HG03060 (cell line): ENCODE results near the gene TRIM10.
"Not testable (repeated sequence)": the region's sequence is repeated elsewhere in the genome, so short reads cannot be mapped to it uniquely, and the experiment has no call there.

Experiments
- ATAC-seq: cut with Tn5 transposase; IDR thresholded peaks from one replicate; pipeline ENCODE4 v1.9.1; 2021; ENCODE audit warnings: low read depth, moderate number of reproducible peaks; ENCODE audit not compliant: unreplicated experiment

TRIM10 gene

DNA sequence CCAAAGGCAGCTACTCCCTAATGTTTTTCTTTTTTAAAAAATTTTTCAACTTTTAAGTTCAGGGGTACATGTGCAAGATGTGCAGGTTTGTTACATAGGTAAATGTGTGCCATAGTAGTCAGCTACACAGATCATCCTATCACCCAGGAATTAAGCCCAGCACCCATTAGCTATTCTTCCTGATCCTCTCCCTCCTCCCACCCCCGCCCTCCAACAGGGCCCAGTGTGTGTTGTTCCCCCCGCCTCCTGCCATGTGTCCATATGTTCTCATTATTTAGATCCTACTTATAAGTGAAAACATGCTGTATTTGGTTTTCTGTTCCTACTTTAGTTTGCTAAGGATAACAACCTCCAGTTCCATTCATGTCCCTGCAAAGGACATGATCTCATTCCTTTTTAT is 14.8 kb upstream of the TRIM10 start:
- ATAC-seq = no peak

DNA sequence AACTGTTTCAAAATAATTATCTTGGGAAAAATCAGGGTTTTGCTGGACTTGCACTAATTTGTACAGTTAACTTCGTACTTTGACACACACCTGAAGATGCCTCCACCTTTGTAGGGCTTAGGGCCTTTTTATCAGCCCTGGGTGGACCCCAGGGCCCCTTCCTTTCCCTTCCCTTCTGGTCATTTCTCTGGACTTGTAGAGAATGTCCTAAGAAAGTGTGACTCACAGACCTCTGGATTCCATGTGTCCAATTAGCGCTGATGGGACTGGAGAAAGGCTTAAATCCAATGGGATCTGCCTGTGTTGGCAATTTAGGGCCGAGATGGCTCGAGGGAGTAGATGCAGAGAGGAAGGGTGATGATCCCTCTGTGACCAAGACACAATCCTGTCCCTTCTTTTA is 11.7 kb upstream of the TRIM10 start:
- no peak for ATAC-seq

DNA sequence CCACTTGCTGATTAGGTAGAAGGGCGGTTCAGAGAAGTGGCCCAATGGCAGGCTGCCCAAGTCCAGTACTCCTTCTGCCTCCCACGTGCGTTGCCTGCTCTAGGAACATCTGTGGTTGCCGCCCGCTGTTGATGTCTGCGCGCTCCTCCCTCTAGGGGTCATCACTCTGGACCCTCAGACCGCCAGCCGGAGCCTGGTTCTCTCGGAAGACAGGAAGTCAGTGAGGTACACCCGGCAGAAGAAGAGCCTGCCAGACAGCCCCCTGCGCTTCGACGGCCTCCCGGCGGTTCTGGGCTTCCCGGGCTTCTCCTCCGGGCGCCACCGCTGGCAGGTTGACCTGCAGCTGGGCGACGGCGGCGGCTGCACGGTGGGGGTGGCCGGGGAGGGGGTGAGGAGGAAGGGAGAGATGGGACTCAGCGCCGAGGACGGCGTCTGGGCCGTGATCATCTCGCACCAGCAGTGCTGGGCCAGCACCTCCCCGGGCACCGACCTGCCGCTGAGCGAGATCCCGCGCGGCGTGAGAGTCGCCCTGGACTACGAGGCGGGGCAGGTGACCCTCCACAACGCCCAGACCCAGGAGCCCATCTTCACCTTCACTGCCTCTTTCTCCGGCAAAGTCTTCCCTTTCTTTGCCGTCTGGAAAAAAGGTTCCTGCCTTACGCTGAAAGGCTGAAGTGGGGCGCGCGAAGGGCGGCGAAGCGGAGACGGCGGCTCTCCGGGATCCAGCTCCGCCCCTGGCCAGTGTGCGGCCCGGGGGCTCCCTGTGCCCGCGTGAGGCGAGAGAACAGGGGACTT is 10.9 kb upstream of the TRIM10 start:
- no peak for ATAC-seq

DNA sequence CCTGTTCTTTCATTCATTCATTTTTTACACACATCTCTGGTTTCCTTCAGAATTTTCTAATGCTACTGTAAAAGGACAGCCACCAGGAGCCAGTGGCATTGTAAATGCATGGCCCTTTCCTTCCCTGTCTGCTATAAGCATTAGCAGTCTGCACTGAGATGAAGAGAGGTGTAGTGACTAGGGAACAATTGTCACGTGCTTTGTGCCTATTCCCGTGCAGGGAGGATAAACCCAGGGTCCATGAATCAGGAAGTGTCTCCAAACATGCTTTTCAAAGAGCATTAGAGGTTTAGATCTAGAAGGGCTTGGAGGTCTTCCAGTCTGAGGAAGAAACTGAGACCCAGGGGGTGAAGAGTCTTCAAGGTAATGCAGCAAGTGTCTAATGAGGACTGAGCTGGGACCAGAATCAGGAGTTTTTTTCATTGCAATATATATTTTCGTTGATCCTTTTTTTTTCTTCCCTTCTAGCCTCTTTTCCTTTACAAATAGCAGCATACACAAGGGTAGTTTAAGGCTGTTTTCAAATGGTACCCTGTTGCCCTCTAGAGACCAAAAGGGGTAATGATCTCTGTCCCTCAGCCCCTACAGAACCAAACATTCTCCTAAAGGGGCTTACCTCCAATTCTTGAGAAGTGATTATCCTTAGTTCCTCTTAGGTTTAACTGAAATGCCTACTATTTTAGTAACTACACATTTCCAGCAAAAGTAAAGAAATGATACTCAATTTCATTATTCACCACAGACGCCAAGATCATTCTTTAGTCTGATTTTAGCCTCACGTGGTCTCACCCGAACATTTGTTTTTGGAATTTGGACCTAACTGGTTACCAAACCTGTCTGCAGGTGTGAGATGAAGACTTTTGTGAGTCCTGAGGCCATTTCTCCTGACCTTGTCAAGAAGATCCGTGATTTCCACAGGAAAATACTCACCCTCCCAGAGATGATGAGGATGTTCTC is 8.9 kb upstream of the TRIM10 start:
- no peak for ATAC-seq

DNA sequence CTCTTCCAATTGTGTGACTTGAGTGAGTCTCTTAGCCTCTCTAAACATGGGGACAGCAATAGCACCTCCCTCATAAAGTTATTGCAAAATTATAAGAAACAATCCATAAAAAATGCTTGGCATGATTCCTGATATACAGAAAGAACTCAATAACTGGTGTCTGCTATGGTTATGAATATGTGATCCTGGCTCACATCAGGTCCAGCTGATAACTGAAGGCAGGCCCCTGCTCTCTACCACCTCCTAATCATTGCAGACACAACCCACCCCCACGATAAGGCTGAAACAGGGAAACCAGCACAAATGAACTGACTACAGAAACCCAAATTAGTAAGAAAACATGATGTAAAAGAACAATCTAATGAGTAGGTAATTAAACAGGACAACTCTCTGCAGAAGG is 7.7 kb upstream of the TRIM10 start:
- no peak for ATAC-seq

DNA sequence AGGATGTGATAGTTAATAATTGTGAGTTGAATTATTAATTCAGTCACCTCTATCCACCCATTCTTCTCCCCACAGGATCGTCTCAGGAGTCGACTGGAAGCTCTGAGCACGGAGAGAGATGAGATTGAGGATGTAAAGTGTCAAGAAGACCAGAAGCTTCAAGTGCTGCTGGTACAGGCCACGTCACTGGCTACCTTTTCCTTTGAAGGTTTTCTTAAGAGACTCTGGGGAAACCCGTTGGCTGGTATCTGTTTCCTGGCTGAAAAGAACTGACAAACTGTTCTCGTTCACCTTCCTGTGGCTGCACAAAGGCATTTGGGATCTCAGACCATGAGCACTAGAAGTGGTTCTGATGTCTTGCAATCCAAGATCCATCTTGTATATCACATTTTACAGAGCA is 6.1 kb upstream of the TRIM10 start:
- no peak for ATAC-seq

DNA sequence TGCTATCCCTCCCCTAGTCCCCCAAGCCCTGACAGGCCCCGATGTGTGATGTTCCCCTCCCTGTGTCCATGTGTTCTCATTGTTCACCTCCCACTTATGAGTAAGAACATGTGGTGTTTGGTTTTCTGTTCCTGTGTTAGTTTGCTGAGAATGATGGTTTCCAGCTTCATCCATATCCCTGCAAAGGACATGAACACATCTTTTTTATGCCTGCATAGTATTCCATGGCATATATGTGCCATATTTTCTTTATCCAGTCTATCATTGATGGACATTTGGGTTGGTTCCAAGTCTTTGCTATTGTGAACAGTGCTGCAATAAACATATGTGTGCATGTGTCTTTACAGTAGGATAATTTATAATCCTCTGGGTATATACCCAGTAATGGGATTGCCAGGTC is 4.2 kb upstream of the TRIM10 start:
- ATAC-seq = not testable (repeated sequence)

DNA sequence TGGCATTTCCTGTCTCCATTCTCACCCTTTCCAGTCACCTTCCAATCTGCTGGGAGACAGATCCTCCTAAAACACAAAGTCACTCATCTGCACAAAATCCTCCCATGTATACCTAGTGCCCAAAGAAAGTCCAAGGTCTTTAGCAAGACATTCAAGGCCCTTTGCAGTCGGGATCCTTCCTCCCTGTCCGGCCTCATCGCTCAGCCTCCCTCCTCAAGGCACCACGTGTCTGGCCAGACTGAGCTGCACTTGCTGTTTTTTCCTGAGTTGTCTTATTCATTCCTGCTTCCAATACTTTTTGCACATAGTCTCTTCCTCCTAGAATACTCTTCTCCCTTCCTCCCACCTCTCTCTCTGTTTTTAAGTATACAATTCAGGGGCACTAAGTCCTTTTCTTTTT is 3.7 kb upstream of the TRIM10 start:
- no peak for ATAC-seq

DNA sequence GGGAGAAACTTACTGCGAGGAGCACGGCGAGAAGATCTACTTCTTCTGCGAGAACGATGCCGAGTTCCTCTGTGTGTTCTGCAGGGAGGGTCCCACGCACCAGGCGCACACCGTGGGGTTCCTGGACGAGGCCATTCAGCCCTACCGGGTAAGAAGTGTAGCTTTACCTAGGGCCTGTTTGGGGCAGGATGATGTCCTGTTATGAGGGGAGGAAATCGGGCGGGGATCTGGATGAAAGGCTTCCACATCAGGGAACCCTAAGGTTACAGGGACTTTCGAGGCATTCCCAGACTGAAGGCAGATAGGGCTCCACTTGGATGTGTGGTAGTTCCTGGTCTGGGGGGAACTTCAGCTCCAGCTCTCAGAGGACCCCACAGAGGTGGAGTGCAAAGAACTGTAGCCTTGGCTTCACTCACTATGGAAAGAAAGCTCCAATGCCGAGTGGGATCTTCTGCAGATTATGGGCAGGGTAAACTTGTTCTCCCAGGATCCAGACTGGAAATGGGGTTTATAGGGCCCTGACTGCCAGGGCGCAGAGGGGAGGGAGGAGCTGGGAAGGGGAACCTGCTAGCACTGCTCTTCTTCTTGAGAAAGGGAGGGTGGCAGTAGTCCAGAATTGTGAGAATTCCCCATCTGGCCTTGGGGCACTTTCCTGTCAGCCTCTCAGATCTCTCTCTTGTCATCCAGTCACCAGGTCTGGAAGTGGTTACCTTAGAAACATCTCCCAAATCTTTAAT is 3.1 kb upstream of the TRIM10 start:
- ATAC-seq = no peak

DNA sequence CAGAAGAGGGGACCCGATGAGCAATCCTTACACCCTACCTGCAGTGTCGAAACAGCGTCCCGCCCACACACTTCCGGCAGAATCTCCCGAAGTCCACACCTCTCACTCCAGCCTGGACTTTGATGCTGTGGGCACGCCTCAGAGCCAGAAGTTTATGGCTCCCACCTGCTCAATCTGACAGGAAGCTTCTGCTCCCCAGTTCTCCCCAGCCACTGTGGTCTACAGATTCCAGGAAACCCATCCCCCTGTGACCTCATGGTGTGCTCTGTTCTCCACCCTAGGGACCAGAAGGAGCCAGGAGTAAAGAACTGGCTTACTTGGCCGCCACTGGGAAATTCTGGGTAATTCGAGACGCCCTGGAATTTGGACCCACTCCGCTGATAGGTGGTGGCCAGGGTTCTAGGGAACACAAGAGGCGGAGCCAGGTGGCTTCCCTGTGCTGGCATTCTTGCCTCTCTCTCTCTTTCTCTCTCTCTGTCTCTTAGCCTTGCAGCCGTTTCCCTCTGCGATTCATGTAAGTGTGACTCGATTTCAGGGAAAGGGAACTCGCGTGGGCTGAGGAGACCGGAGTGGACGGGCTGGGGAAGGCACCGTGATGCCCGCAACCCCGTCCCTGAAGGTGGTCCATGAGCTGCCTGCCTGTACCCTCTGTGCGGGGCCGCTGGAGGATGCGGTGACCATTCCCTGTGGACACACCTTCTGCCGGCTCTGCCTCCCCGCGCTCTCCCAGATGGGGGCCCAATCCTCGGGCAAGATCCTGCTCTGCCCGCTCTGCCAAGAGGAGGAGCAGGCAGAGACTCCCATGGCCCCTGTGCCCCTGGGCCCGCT is 2.3 kb upstream of the TRIM10 start, which contains the start of gene TRIM15:
Gene TRIM15, plus strand, starts transcription at position 457 of the 828 bp plus-strand sequence. Its CDS starts 139 bp downstream, at position 596.
- no peak for ATAC-seq

DNA sequence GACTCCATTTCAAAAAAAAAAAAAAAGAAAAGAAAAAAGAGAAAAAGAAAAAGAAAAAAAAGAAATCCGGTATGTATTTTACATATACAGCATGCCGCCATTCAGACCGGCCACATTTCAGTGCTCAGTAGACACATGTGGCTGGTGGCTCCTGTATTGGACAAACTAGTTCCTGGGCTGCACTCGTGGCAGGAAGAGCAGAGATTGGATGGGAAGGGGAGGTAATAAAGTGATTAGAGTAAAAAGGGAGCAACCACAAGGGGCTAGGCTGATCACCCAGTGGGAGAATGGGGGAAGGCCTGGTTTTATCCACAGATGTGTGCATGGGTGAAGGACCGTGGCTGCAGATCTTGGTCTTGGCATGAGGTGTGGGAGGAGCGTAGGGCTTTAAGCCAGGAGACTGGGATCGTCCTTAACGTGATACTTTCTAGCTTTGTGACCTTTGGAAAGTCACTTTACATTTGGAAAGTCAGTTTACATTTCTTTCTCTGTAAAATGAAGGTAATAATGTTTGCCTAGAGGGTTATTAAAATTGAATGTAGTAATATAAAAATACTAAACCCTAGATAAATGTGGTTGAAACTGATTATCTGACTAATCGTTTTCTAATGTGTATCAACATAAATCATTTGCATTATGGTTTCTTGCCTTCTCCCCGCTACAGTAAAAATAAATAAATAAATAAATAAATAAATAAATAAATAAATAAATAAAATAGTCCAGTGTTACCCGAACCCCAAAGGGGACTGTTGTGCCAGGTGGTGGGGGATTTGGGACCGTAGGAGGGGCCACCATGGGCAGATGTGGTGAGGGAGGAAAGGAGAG is 1.5 kb upstream of the TRIM10 start:
- no peak for ATAC-seq

DNA sequence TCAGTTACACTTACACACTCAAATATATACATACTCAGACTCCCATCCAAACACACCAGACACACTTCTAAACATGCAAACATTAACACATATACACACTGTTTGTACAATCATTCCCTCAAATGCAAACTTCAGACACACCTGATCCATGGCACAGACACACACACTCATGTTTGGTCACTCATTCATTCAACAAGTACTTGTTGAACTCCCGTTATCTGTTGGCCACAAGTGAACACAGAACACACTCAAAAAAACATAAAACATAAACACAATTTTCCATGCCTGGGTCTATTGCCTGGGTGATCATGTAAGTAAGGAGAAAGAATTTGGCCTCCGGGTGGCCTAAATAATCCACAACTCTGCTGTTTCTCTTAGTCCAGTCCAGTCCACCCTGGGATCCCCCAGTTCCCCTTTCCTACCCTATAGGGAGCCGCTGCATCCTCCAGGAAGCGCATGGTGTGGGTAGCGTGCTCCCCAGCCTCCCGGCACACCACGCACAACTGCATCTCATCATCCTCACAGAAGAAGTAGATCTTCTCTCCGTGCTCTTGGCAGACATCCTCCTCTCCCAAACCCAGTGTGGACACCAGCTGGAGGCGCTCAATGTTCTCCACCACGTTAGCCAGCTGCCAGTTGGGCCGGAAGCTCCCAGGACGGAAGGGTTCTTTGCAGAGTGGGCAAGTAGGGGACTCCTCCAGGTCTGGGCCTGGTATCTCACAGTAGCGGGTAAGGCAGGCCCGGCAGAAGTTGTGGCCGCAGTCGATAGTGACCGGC is 815 bp downstream of the TRIM10 start:
- ATAC-seq = no peak

DNA sequence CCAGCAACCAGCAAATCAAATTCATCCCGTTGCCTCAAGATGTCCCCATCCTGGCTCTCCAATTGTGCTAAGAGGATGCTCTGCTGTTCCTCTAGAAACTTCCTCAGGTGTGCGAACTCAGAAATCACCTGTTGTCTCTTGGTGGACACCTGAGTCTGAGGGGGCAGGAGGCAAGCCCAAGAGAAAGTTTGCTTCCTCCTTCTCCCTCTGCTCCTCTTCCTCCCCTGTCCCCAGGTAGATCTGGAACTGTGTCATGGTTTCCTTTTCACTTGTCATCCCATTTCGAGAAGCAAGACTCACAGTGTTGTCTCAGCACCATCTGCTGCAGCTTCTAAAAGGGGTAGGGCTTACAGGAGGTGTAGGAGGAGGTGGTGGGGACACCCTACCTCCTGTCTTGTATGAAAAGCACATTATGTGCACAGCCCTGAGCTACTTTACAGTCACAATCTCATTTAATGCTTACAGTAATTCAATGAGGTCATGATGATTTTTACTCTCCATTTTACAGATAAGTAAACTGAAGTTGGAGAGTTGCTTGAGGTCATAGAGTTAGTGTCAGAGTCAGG is 2.5 kb downstream of the TRIM10 start:
- no peak for ATAC-seq

DNA sequence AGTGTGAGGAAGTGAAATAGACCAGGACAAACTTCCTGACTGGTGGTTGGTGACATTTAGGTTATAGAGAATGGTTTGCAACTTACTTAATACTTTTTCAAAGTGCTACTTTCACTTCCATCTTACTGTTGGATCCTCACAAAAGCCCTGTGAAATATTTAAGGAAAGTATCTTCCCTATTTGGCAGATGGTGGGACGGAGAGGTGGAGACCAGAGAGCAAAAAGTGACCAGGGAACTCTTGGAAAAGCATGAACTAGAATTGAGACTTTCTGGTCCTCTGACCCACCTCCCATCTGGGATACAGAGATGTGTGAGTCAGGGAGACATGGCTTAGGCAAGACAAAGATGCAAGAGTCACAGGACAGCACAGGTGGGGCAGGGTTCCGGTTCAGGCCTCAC is 3.0 kb downstream of the TRIM10 start:
- ATAC-seq = no peak

DNA sequence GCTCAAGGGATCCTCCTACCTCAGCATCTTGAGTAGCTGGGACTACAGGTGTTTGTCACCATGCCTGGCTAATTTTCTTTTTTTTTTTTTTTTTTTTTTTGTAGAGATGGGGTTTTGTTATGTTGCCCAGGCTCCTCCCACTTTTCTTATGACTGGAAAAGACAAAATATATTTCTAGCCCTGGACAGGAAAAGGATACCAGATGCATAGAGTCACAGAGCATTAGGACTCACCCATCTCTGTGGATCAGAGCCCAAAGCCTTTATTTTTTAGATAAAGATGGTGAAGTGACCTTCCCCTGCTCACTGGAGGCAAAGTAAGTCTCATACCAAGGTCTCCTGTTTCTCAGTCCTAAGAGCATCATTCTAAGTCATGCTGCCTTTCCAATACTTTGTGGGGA is 3.4 kb downstream of the TRIM10 start:
- ATAC-seq = no peak

DNA sequence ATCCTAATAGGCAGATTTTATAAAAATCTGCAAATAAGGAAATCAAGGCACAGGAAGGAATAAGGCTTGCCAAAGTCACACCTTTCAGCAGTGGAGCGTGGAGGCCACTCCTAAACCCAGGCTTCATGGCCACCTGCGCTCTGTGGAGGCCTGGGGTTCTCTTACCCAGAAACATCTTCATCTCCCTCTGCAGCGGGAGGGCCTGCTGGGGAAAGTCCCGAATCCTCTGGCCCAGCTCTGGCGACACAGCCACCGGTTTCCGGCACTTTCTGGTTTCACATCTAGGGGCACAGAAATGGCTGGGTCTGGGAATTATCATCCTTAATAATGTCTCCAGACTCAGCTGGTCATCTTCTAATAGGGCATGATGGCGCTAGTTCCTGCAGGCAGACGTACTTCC is 4.2 kb downstream of the TRIM10 start:
- no peak for ATAC-seq

DNA sequence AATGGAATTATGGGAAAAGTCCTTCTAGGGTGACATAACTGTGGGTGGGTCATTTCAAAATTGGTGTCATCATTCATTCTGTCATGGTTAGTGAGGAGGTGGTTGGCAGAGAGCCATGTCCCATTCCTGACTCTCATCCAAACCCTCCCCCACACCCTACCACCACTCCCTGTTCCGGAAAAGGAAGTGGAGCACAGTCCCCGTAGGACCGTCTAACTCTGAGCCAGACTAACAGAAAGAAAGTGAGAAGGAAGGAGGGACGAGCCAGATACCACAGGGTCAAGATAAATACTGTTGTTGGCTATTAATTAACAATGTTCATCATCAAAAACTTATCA is 4.8 kb downstream of the TRIM10 start:
- ATAC-seq = no peak

DNA sequence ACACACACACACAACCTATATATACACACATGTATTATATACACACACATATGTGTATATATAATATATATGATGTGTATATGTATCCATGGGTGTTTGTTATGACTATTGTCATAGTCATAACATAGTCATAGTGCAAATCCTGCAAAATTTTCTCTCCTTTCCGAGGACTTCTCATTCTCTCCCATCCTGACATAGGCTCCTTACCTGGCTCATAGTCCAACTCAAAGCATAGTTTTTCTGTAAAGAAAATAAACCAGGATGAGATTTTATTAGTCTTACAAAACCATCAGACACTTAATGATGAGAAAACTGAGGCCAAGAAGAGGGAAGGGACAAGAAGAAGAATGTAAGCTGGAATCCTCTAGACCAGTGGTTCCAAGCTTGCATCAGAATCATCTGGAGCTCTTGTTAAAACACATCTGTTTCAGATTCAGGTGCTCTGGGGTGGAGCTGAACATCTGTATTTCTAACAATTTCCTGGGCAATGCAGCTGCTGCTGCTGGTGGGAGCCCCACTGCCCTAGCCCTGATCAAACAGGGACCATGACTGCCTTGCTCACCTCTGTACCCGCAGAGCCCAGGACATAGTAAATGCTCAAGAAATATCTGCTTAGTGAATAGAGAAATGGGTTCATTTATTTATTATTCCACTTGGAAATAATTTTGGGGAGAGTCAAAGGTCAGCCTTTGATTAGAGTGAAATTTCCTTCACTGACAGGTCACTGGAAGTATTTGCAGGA is 5.3 kb downstream of the TRIM10 start:
- no peak for ATAC-seq
